A549 (cell line): Measurements from ENCODE around the gene SNRPA1. TPM values are rescaled to one million over a fixed set of nuclear protein-coding genes. Genes with fewer than 3 reads are reported as not detected.
"Not testable (repeated sequence)": the region's sequence is repeated elsewhere in the genome, so short reads cannot be mapped to it uniquely, and the experiment has no call there.

Source experiments
- ATAC-seq, 2 experiments: fragments of 200-7000 bp in 1 of 2; fragments of >200 bp in 1 of 2; cut with Nextera tagmentation in 1 of 2; cut with Tn5 transposase in 1 of 2; 3 replicates each; pipeline versions ENCODE4 v1.8.0 to v1.9.1; 2018 to 2020; ENCODE audit warnings: mild to moderate bottlenecking in 1 of 2, moderate library complexity in 1 of 2
- CTCF ChIA-PET: fragments of 300-600 bp; sonication (Branson Sonifier 250); formaldehyde crosslinking; extraction: SDS; loops from one replicate; lab custom pipeline; 2021; ENCODE audit warnings: antibody characterized with exemption, inconsistent platforms; lab: Yijun Ruan, JAX
- POLR2A ChIA-PET: fragments of 350-600 bp; formaldehyde crosslinking; extraction: SDS; loops from one replicate; lab custom pipeline; 2021; ENCODE audit warnings: antibody characterized with exemption, inconsistent platforms; lab: Yijun Ruan, JAX
- DNase-seq, 2 experiments: peaks; one replicate each; pipeline versions ENCODE4 v3.0.0 to v3.0.0-alpha.2; 2011 to 2016; ENCODE audit warnings: low read depth in 1 of 2, low spot score in 1 of 2
- FAIRE-seq: peaks from 2 replicates; lab custom pipeline; 2011; peaks lifted over from hg19 to GRCh38; lab: Jason Lieb, UNC
- H3K27ac ChIP-seq, 2 experiments: fragments of >200 bp; sonication (Bioruptor Twin); formaldehyde crosslinking; 3 replicates each; pipeline ENCODE4 v1.5.1; 2016 to 2017
- H3K4me1 ChIP-seq: fragments of >200 bp; sonication (Bioruptor Twin); formaldehyde crosslinking; 3 replicates; pipeline ENCODE4 v1.6.1; 2016
- H3K4me2 ChIP-seq: fragments of >200 bp; sonication (Bioruptor Twin); formaldehyde crosslinking; 3 replicates; pipeline ENCODE4 v1.6.1; 2016
- H3K4me3 ChIP-seq: fragments of >200 bp; sonication (Bioruptor Twin); formaldehyde crosslinking; 3 replicates; pipeline ENCODE4 v1.5.1; 2016
- H3K9me3 ChIP-seq: fragments of >200 bp; sonication (Bioruptor Twin); formaldehyde crosslinking; 3 replicates; pipeline ENCODE4 v1.6.1; 2016
- BHLHE40 ChIP-seq: IDR thresholded peaks from 2 replicates; pipeline ENCODE4 v1.6.1; 2012; ENCODE audit warnings: low read depth, low read length, inconsistent platforms
- CEBPB ChIP-seq, 2 experiments: fragments of >200 bp in 1 of 2; sonication (Bioruptor Twin) in 1 of 2; formaldehyde crosslinking in 1 of 2; IDR thresholded peaks; 2 replicates each; pipeline ENCODE4 v1.6.1; 2012 to 2016
- ESRRA ChIP-seq: fragments of 150-350 bp; IDR thresholded peaks from 2 replicates; pipeline ENCODE4 v1.6.1; 2014; ENCODE audit warnings: mild to moderate bottlenecking, low read length, borderline replicate concordance
- GATA3 ChIP-seq: IDR thresholded peaks from 2 replicates; pipeline ENCODE4 v1.6.1; 2012; ENCODE audit warnings: borderline replicate concordance
- HDAC2 ChIP-seq: fragments of 200-600 bp; sonication (generic); IDR thresholded peaks from 2 replicates; pipeline ENCODE4 v1.6.1; 2016
- HES2 ChIP-seq: fragments of >200 bp; sonication (Bioruptor Twin); formaldehyde crosslinking; IDR thresholded peaks from 2 replicates; pipeline ENCODE4 v1.6.1; 2016
- HOXA7 ChIP-seq: fragments of 250-450 bp; sonication (Bioruptor Pico); IDR thresholded peaks from 2 replicates; pipeline ENCODE4 v1.5.0; 2020; ENCODE audit warnings: mild to moderate bottlenecking, moderate library complexity
- HOXB5 ChIP-seq: fragments of 250-450 bp; sonication (Bioruptor Pico); IDR thresholded peaks from 2 replicates; pipeline ENCODE4 v1.5.0; 2020; ENCODE audit warnings: mild to moderate bottlenecking, moderate library complexity
- JUNB ChIP-seq: fragments of >200 bp; sonication (Bioruptor Twin); formaldehyde crosslinking; IDR thresholded peaks from 2 replicates; pipeline ENCODE4 v1.6.1; 2016
- MAX ChIP-seq: IDR thresholded peaks from 2 replicates; pipeline ENCODE4 v1.6.1; 2012
- NPAS2 ChIP-seq: fragments of 250-450 bp; sonication (Bioruptor Pico); IDR thresholded peaks from 2 replicates; pipeline ENCODE4 v1.8.0; 2022; ENCODE audit warnings: mild to moderate bottlenecking, moderate library complexity, borderline replicate concordance
- NR3C1 ChIP-seq: fragments of >200 bp; sonication (Bioruptor Twin); formaldehyde crosslinking; IDR thresholded peaks from 3 replicates; pipeline ENCODE4 v1.6.1; 2017
- RAD21 ChIP-seq, 2 experiments: fragments of >200 bp in 1 of 2; sonication (Bioruptor Twin) in 1 of 2; formaldehyde crosslinking in 1 of 2; IDR thresholded peaks in 1 of 2; conservative IDR thresholded peaks in 1 of 2; 2 replicates in 1 of 2; 3 replicates in 1 of 2; pipeline ENCODE4 v1.6.1; 2012 to 2018; ENCODE audit warnings: inconsistent platforms in 1 of 2
- RCOR1 ChIP-seq: fragments of 150-350 bp; IDR thresholded peaks from 2 replicates; pipeline ENCODE4 v1.6.1; 2014; ENCODE audit warnings: antibody characterized with exemption, low read length, low read depth
- SREBF2 ChIP-seq: fragments of 450-650 bp; IDR thresholded peaks from 2 replicates; pipeline ENCODE4 v1.6.1; 2014; ENCODE audit warnings: mild to moderate bottlenecking, moderate library complexity
- TFCP2L1 ChIP-seq: fragments of 250-450 bp; sonication (Bioruptor Pico); IDR thresholded peaks from 2 replicates; pipeline ENCODE4 v1.5.0; 2021; ENCODE audit warnings: mild to moderate bottlenecking
- ZNF302 ChIP-seq: fragments of 250-450 bp; sonication (Bioruptor Pico); IDR thresholded peaks from 2 replicates; pipeline ENCODE4 v1.9.0; 2021; ENCODE audit warnings: inconsistent platforms, mild to moderate bottlenecking, moderate library complexity
- WGBS: methylation state at CpG from one replicate; pipeline ENCODE4 v1.1.6; 2017; ENCODE audit errors: missing lambda C conversion rate; 5-methylcytosine and 5-hydroxymethylcytosine counted together
- polyA plus RNA-seq, 4 experiments: library from polyadenylated mRNA; depleted of rRNA in 3 of 4; stranded (reverse); fragments of >200 nt; fragmentation: RNase III in 1 of 4; extraction: RNeasy Plus Mini Kit Qiagen cat#74134 plus additional on column Dnase treatment in 1 of 4; gene quantifications; 2 replicates in 3 of 4; 3 replicates in 1 of 4; pipeline ENCODE4 v1.2.3, GENCODE V29; 2011 to 2017
- TF ChIP-seq, protein P1 (sequence below): fragments of 450-650 bp; IDR thresholded peaks from 2 replicates; pipeline ENCODE4 v1.6.1; 2014; ENCODE audit warnings: antibody characterized with exemption
- TF ChIP-seq, protein P2 (sequence below): IDR thresholded peaks from 2 replicates; pipeline ENCODE4 v1.6.1; 2012
- TF ChIP-seq, protein P3 (sequence below): fragments of 200-600 bp; sonication (generic); IDR thresholded peaks from 2 replicates; pipeline ENCODE4 v1.6.1; 2016; ENCODE audit warnings: antibody characterized with exemption, mild to moderate bottlenecking, moderate library complexity
- TF ChIP-seq, protein P4 (sequence below): fragments of >200 bp; sonication (Bioruptor Twin); formaldehyde crosslinking; IDR thresholded peaks from 3 replicates; pipeline ENCODE4 v1.5.1; 2016

The SNRPA1 gene
- polyA plus RNA-seq, 2 of the 4 experiments (the other 2 are of a cell fraction): 140 to 177 TPM

GRCh38 chr15:101333907-101334789 is 39.1 kb upstream of the SNRPA1 start:
- H3K4me3 ChIP-seq, H3K27ac ChIP-seq, FAIRE-seq, H3K4me2 ChIP-seq, H3K4me1 ChIP-seq, POLR2A ChIA-PET: not testable (repeated sequence)
- ATAC-seq (peak in 1 of 2 experiments; percentile 51; a peak in 2 of 6 replicates), DNase-seq (peak in 1 of 2 experiments; percentile 19)
- CTCF ChIA-PET: interaction anchor here (1.0 to 2.8 kb wide), 3 partner anchors 8 to 307 kb away, joined by 3 to 11 read pairs (median 3); no protein-coding TSS in a partner anchor
- 87% methylated on average over 11 of the region's 16 CpGs for WGBS
- 0 out of 2 replicates have a peak, but pooled peaks have one; percentile 15 for TF ChIP-seq MAX
- peaks cover 14% of the 10 kb centered on the region; the same call in 2 of the 3 replicates for H3K9me3 ChIP-seq

DNA sequence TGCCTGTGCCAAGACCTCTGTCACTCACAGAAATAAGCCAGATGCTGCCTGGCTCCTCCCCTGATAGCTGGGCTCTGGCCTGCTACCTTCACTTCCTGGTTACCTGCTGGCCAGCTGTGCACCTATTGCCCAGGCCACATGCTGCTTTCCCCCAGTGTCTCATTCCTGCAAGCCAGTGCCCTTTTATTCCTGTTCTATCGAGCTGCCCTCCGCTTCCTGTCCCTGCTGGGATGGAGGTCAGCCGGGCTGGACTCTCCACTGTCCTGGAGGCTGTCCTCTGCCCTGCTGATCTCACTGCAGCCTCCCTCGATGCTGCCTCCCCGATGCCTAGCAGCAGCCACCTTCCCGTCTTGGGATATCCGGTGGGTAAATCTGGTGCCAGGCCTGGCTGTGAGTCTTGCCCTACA is 37.0 kb upstream of the SNRPA1 start:
- Histone ChIP-seq H3K4me2 (no peak overlapping the region), H3K4me1 (no peaks in the 10 kb centered on the region), H3K9me3 (peaks cover 14% of the 10 kb centered on the region; the same call in 2 of the 3 replicates), H3K4me3 (no peak overlapping the region), H3K27ac (no peak overlapping the region)
- TF ChIP-seq, protein P1, sequence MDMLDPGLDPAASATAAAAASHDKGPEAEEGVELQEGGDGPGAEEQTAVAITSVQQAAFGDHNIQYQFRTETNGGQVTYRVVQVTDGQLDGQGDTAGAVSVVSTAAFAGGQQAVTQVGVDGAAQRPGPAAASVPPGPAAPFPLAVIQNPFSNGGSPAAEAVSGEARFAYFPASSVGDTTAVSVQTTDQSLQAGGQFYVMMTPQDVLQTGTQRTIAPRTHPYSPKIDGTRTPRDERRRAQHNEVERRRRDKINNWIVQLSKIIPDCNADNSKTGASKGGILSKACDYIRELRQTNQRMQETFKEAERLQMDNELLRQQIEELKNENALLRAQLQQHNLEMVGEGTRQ: no peak
- TF ChIP-seq HES2 (no peak), CEBPB (IDR thresholded peaks at IDR 0.05) (no peak), ESRRA (no peak), RCOR1 (no peak), HOXA7 (no peak), HDAC2 (no peak), NR3C1 (no peak), SREBF2 (no peak), NPAS2 (CRISPR knock-in tag) (no peak), JUNB (no peak), RAD21 (conservative IDR thresholded peaks at IDR 0.05 in 1 of 2, IDR thresholded peaks at IDR 0.05 in 1 of 2) (no peak), HOXB5 (CRISPR knock-in tag) (no peak), BHLHE40 (no peak), TFCP2L1 (CRISPR knock-in tag) (no peak), GATA3 (no peak), ZNF302 (no peak)
- TF ChIP-seq, protein P2, sequence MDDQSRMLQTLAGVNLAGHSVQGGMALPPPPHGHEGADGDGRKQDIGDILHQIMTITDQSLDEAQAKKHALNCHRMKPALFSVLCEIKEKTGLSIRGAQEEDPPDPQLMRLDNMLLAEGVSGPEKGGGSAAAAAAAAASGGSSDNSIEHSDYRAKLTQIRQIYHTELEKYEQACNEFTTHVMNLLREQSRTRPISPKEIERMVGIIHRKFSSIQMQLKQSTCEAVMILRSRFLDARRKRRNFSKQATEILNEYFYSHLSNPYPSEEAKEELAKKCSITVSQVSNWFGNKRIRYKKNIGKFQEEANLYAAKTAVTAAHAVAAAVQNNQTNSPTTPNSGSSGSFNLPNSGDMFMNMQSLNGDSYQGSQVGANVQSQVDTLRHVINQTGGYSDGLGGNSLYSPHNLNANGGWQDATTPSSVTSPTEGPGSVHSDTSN: no peak
- TF ChIP-seq, protein P3, sequence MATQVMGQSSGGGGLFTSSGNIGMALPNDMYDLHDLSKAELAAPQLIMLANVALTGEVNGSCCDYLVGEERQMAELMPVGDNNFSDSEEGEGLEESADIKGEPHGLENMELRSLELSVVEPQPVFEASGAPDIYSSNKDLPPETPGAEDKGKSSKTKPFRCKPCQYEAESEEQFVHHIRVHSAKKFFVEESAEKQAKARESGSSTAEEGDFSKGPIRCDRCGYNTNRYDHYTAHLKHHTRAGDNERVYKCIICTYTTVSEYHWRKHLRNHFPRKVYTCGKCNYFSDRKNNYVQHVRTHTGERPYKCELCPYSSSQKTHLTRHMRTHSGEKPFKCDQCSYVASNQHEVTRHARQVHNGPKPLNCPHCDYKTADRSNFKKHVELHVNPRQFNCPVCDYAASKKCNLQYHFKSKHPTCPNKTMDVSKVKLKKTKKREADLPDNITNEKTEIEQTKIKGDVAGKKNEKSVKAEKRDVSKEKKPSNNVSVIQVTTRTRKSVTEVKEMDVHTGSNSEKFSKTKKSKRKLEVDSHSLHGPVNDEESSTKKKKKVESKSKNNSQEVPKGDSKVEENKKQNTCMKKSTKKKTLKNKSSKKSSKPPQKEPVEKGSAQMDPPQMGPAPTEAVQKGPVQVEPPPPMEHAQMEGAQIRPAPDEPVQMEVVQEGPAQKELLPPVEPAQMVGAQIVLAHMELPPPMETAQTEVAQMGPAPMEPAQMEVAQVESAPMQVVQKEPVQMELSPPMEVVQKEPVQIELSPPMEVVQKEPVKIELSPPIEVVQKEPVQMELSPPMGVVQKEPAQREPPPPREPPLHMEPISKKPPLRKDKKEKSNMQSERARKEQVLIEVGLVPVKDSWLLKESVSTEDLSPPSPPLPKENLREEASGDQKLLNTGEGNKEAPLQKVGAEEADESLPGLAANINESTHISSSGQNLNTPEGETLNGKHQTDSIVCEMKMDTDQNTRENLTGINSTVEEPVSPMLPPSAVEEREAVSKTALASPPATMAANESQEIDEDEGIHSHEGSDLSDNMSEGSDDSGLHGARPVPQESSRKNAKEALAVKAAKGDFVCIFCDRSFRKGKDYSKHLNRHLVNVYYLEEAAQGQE: no peak
- TF ChIP-seq, protein P4, sequence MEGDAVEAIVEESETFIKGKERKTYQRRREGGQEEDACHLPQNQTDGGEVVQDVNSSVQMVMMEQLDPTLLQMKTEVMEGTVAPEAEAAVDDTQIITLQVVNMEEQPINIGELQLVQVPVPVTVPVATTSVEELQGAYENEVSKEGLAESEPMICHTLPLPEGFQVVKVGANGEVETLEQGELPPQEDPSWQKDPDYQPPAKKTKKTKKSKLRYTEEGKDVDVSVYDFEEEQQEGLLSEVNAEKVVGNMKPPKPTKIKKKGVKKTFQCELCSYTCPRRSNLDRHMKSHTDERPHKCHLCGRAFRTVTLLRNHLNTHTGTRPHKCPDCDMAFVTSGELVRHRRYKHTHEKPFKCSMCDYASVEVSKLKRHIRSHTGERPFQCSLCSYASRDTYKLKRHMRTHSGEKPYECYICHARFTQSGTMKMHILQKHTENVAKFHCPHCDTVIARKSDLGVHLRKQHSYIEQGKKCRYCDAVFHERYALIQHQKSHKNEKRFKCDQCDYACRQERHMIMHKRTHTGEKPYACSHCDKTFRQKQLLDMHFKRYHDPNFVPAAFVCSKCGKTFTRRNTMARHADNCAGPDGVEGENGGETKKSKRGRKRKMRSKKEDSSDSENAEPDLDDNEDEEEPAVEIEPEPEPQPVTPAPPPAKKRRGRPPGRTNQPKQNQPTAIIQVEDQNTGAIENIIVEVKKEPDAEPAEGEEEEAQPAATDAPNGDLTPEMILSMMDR: no peak
- no peak for DNase-seq
- WGBS: 90% methylated on average over 7 of the region's 7 CpGs
- ATAC-seq: no peak
- ChIA-PET CTCF (interaction anchor here (1.5 to 2.8 kb wide), 2 partner anchors 19 to 309 kb away, joined by 3 to 11 read pairs; no protein-coding TSS in a partner anchor), POLR2A (no interaction called here)
- FAIRE-seq: no peak
